ENCODE data around the gene PLCB4. TPM values are rescaled to one million over a fixed set of nuclear protein-coding genes. Genes with fewer than 3 reads are reported as not detected.

The PLCB4 gene
- polyA plus RNA-seq, 1 experiment, result 18.6 TPM

- H3K9me3 ChIP-seq (ENCODE audit: control insufficient read depth, insufficient read depth, low read length), result no peaks in the 10 kb centered on the region
- TF ChIP-seq, protein P1, sequence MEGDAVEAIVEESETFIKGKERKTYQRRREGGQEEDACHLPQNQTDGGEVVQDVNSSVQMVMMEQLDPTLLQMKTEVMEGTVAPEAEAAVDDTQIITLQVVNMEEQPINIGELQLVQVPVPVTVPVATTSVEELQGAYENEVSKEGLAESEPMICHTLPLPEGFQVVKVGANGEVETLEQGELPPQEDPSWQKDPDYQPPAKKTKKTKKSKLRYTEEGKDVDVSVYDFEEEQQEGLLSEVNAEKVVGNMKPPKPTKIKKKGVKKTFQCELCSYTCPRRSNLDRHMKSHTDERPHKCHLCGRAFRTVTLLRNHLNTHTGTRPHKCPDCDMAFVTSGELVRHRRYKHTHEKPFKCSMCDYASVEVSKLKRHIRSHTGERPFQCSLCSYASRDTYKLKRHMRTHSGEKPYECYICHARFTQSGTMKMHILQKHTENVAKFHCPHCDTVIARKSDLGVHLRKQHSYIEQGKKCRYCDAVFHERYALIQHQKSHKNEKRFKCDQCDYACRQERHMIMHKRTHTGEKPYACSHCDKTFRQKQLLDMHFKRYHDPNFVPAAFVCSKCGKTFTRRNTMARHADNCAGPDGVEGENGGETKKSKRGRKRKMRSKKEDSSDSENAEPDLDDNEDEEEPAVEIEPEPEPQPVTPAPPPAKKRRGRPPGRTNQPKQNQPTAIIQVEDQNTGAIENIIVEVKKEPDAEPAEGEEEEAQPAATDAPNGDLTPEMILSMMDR (IDR thresholded peaks at IDR 0.05; ENCODE audit: low read depth, low read length), result no peak
- H3K4me3 ChIP-seq (ENCODE audit: low read depth, low read length), result no peak overlapping the region
- H3K27ac ChIP-seq (ENCODE audit: low read depth, low read length), result no peak overlapping the region
- POLR2A ChIA-PET, result no interaction called here
- H3K27me3 ChIP-seq (ENCODE audit: control insufficient read depth, insufficient read depth, low read length), result no peaks in the 10 kb centered on the region
- no peak for DNase-seq (ENCODE audit: low read depth, low spot score)
- CTCF ChIA-PET, result interaction anchor here (1.3 kb wide), 1 partner anchor 10 kb away, joined by 4 read pairs; no protein-coding TSS in a partner anchor
These were observed 157.0 kb downstream of the PLCB4 start for GRCh38 chr20:9225879-9226278.

DNA sequence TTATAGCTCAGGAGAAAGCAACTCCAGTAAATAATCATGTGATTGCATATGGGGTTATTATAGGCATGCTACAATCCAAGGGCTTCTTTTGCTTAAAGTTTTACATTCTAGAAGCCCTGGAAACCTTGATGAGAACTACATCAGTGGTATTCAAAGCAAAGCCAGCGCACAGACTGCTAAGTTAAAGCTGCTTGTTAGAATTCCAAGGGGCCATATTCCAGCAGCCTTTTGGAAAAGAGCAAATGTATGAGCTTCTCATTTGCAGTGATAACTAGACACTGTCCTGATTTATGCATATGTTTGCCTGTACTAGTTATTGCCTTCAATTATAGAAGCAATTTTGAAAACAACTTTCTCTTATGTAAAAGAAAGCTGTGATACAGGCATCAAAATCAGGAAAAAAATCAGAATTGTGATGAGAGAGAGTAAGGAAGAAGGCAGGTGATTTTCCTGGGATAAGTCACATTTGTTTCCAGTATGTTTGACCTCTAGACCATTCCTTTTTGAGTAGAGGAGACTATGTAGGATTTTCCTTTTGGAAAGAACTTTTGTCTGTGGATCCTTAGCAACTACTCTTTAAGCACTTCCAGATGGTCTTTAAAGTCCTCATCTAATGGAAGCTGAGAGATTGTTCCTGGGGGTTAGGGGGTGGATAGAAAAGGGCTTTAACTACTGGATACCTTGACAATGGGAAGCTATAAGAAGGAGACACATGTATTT, 159.2 kb downstream of the PLCB4 start:
- ChIA-PET CTCF (interaction anchor here (0.5 to 1.4 kb wide), 4 partner anchors 24 to 1104 kb away, joined by 3 to 7 read pairs (median 4); no protein-coding TSS in a partner anchor), POLR2A (no interaction called here)
- Histone ChIP-seq H3K27me3 (ENCODE audit: control insufficient read depth, insufficient read depth, low read length) (no peaks in the 10 kb centered on the region), H3K9me3 (ENCODE audit: control insufficient read depth, insufficient read depth, low read length) (no peaks in the 10 kb centered on the region), H3K4me3 (ENCODE audit: low read depth, low read length) (no peak overlapping the region), H3K27ac (ENCODE audit: low read depth, low read length) (no peak overlapping the region)
- TF ChIP-seq, protein P1 (IDR thresholded peaks at IDR 0.05; ENCODE audit: low read depth, low read length), result no peak
- no peak for DNase-seq (ENCODE audit: low read depth, low spot score)

DNA sequence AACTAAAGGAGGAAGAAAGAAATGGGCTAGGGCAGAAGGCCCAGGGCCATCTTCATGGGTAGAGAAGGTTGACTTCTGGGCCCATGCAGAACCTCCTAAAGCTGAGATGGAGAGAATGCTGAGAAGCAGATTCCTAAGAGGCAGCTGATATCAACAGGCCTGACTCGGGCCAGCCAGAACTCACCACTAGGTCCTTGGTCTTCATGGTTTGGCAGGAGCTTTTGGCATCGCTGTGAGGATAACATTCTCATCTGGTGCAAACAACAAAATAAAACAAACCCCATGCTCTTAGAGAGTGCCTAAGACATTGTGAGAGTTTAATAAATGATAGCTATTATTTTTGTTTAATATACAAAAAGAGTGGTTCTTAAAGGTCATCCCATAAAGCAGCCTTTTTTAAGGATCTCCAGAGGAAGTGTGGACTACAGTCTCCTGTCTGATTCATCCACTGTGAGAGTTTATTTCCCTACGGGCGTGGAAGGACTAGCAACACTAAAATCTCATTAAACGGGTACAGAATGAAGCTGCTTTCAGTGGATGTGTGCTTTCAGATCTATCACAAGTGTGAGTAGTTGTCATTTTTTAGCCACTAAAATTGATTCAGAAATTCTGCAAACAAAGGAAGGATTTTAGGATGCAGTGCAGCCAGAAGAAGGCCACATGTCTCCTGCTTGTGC, 160.0 kb downstream of the PLCB4 start:
- DNase-seq (ENCODE audit: low read depth, low spot score), result no peak
- TF ChIP-seq, protein P1 (IDR thresholded peaks at IDR 0.05; ENCODE audit: low read depth, low read length), result no peak
- no peak overlapping the region for H3K27ac ChIP-seq (ENCODE audit: low read depth, low read length)
- POLR2A ChIA-PET, result no interaction called here
- no peaks in the 10 kb centered on the region for H3K27me3 ChIP-seq (ENCODE audit: control insufficient read depth, insufficient read depth, low read length)
- no peak overlapping the region for H3K4me3 ChIP-seq (ENCODE audit: low read depth, low read length)
- CTCF ChIA-PET, result interaction anchor here (0.5 to 1.3 kb wide), 3 partner anchors 25 to 164 kb away, joined by 3 to 5 read pairs (median 5); no protein-coding TSS in a partner anchor
- no peaks in the 10 kb centered on the region for H3K9me3 ChIP-seq (ENCODE audit: control insufficient read depth, insufficient read depth, low read length)

DNA sequence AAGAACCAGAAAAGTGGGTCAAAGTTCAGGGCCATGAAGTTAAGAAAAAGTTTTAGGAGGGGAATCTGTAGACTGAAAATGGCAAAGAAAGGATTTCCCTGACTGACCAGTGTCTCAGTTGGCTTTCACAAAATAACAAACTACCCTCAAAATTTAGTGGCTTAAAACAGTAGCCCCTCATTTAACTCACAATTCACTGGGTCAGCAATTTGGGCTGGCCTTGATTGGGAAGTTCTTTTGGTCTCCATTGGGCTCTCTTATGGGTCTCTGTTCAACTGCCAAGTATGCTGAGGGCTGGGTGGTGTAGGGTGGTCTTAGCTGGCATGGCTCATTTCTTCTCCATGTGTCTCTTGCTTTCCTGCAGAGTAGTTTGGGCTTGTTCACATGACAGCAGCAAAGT, 161.5 kb downstream of the PLCB4 start:
- TF ChIP-seq, protein P1 (IDR thresholded peaks at IDR 0.05; ENCODE audit: low read depth, low read length), result no peak
- CTCF ChIA-PET, result no interaction called here
- POLR2A ChIA-PET, result no interaction called here
- Histone ChIP-seq H3K27ac (ENCODE audit: low read depth, low read length) (no peak overlapping the region), H3K27me3 (ENCODE audit: control insufficient read depth, insufficient read depth, low read length) (no peaks in the 10 kb centered on the region), H3K4me3 (ENCODE audit: low read depth, low read length) (no peak overlapping the region), H3K9me3 (ENCODE audit: control insufficient read depth, insufficient read depth, low read length) (no peaks in the 10 kb centered on the region)
- no peak for DNase-seq (ENCODE audit: low read depth, low spot score)

- CTCF ChIA-PET, result no interaction called here
- H3K4me3 ChIP-seq (ENCODE audit: low read depth, low read length), result no peak overlapping the region
- H3K9me3 ChIP-seq (ENCODE audit: control insufficient read depth, insufficient read depth, low read length), result no peaks in the 10 kb centered on the region
- POLR2A ChIA-PET, result no interaction called here
- no peaks in the 10 kb centered on the region for H3K27me3 ChIP-seq (ENCODE audit: control insufficient read depth, insufficient read depth, low read length)
- TF ChIP-seq, protein P1 (IDR thresholded peaks at IDR 0.05; ENCODE audit: low read depth, low read length), result no peak
- DNase-seq (ENCODE audit: low read depth, low spot score), result no peak
- H3K27ac ChIP-seq (ENCODE audit: low read depth, low read length), result no peak overlapping the region
These were observed 164.9 kb downstream of the PLCB4 start for GRCh38 chr20:9233804-9234203.

Data from AG04450 (cell line).